H1 (cell line): ENCODE data around the gene TLL2. TPM values are rescaled to one million over a fixed set of nuclear protein-coding genes. Genes with fewer than 3 reads are reported as not detected.

Experiments
- CTCF ChIA-PET: fragments of 300-600 bp; sonication (Branson Sonifier 250); formaldehyde crosslinking; loops from one replicate; lab custom pipeline; 2021; ENCODE audit not compliant: partially characterized antibody; lab: Charles Lee
- POLR2A ChIA-PET: fragments of 300-600 bp; sonication (Branson Sonifier 250); formaldehyde crosslinking; loops from one replicate; lab custom pipeline; 2021; ENCODE audit warnings: inconsistent platforms; ENCODE audit not compliant: partially characterized antibody; lab: Charles Lee
- DNase-seq, 2 experiments: peaks; one replicate each; pipeline versions ENCODE4 v3.0.0 to v3.0.0-alpha.2; 2010 to 2022; ENCODE audit warnings: low spot score in 2 of 2, low read depth in 1 of 2, mixed read lengths in 1 of 2
- FAIRE-seq: peaks from 2 replicates; lab custom pipeline; 2011; peaks lifted over from hg19 to GRCh38; lab: Jason Lieb, UNC
- H2AFZ ChIP-seq: 2 replicates; pipeline ENCODE4 v1.8.1; 2012; ENCODE audit warnings: low read length, inconsistent platforms
- H2AK5ac ChIP-seq: 2 replicates; pipeline ENCODE4 v1.6.1; 2013; ENCODE audit warnings: low read depth, low read length
- H2BK120ac ChIP-seq: replicated peaks from 2 replicates; pipeline ENCODE3; 2013; ENCODE audit warnings: low read depth, low read length, inconsistent platforms
- H2BK12ac ChIP-seq: 2 replicates; pipeline ENCODE4 v1.6.1; 2013; ENCODE audit warnings: low read depth, low read length
- H2BK15ac ChIP-seq: 2 replicates; pipeline ENCODE4 v1.6.1; 2013; ENCODE audit warnings: low read length
- H2BK20ac ChIP-seq: 2 replicates; pipeline ENCODE4 v1.6.1; 2013; ENCODE audit warnings: low read length
- H2BK5ac ChIP-seq: 2 replicates; pipeline ENCODE4 v1.6.1; 2013; ENCODE audit warnings: low read depth, low read length
- H3K14ac ChIP-seq: 2 replicates; pipeline ENCODE4 v1.6.1; 2013; ENCODE audit warnings: inconsistent platforms; ENCODE audit not compliant: insufficient read length
- H3K18ac ChIP-seq: 2 replicates; pipeline ENCODE4 v1.6.1; 2013; ENCODE audit warnings: low read length; ENCODE audit errors: extremely low read depth
- H3K23ac ChIP-seq: 2 replicates; pipeline ENCODE4 v1.6.1; 2013; ENCODE audit warnings: inconsistent platforms; ENCODE audit not compliant: insufficient read length
- H3K23me2 ChIP-seq: 2 replicates; pipeline ENCODE4 v1.6.1; 2013; ENCODE audit warnings: low read depth, low read length
- H3K27ac ChIP-seq: 2 replicates; pipeline ENCODE4 v1.6.1; 2011; ENCODE audit warnings: low read depth, low read length, inconsistent platforms
- H3K27me3 ChIP-seq, 4 experiments: replicated peaks in 1 of 4; 1 replicate in 1 of 4; 2 replicates in 3 of 4; pipeline versions ENCODE4 v1.6.1 to v1.8.1; 2011 to 2013; ENCODE audit warnings: low read length in 3 of 4, mild to moderate bottlenecking in 3 of 4, inconsistent platforms in 2 of 4, mixed read lengths in 2 of 4, moderate library complexity in 1 of 4; ENCODE audit not compliant: control insufficient read depth in 3 of 4, insufficient read depth in 3 of 4; ENCODE audit errors: extremely low read depth in 1 of 4
- H3K36me3 ChIP-seq, 4 experiments: 2 replicates each; pipeline versions ENCODE4 v1.6.1 to v1.8.1; 2011 to 2013; ENCODE audit warnings: mild to moderate bottlenecking in 4 of 4, low read length in 3 of 4, moderate library complexity in 2 of 4, control low read depth in 1 of 4, inconsistent platforms in 1 of 4; ENCODE audit not compliant: insufficient read depth in 4 of 4, control insufficient read depth in 2 of 4
- H3K4ac ChIP-seq: replicated peaks from 2 replicates; pipeline ENCODE3; 2013; ENCODE audit warnings: low read length, low read depth, mixed read lengths, inconsistent platforms; ENCODE audit not compliant: insufficient read length
- H3K4me1 ChIP-seq, 4 experiments: replicated peaks in 1 of 4; 1 replicate in 1 of 4; 2 replicates in 3 of 4; pipeline versions ENCODE4 v1.6.1 to v1.8.1; 2011 to 2013; ENCODE audit warnings: low read length in 3 of 4, inconsistent platforms in 2 of 4, mixed read lengths in 1 of 4; ENCODE audit not compliant: insufficient read depth in 4 of 4, control insufficient read depth in 3 of 4
- H3K4me2 ChIP-seq, 2 experiments: 2 replicates each; pipeline versions ENCODE4 v1.6.1 to v1.8.1; 2011 to 2013; ENCODE audit warnings: low read depth in 2 of 2, low read length in 2 of 2, control low read depth in 1 of 2, inconsistent platforms in 1 of 2, mild to moderate bottlenecking in 1 of 2; ENCODE audit not compliant: insufficient read depth in 1 of 2
- H3K4me3 ChIP-seq, 4 experiments: fragments of 200-600, 300-600 bp in 1 of 4; sonication (generic), shearing (Covaris generic), sonication (Bioruptor Twin) in 1 of 4; 2 replicates each; pipeline versions ENCODE4 v1.5.1 to v1.8.1; 2011 to 2016; ENCODE audit warnings: low read length in 4 of 4, low read depth in 3 of 4, control low read depth in 2 of 4, inconsistent platforms in 2 of 4, mild to moderate bottlenecking in 2 of 4, mixed read lengths in 1 of 4, moderate library complexity in 1 of 4; ENCODE audit not compliant: insufficient read depth in 2 of 4; ENCODE audit errors: extremely low read depth in 1 of 4
- H3K56ac ChIP-seq: replicated peaks from 2 replicates; pipeline ENCODE3; 2013; ENCODE audit warnings: low read depth, mild to moderate bottlenecking, mixed read lengths, low read length, inconsistent platforms; ENCODE audit not compliant: insufficient read length
- H3K79me1 ChIP-seq: 2 replicates; pipeline ENCODE4 v1.6.1; 2013; ENCODE audit warnings: low read depth, low read length, control low read depth
- H3K79me2 ChIP-seq, 2 experiments: 2 replicates each; pipeline versions ENCODE4 v1.6.1 to v1.8.1; 2012 to 2013; ENCODE audit warnings: low read length in 2 of 2, mild to moderate bottlenecking in 2 of 2, inconsistent platforms in 1 of 2; ENCODE audit not compliant: insufficient read depth in 2 of 2, control insufficient read depth in 1 of 2
- H3K9ac ChIP-seq, 4 experiments: replicated peaks in 1 of 4; 1 replicate in 1 of 4; 2 replicates in 3 of 4; pipeline versions ENCODE4 v1.6.1 to v1.8.1; 2011 to 2013; ENCODE audit warnings: low read depth in 3 of 4, low read length in 3 of 4, control low read depth in 2 of 4, mild to moderate bottlenecking in 2 of 4, moderate library complexity in 2 of 4, inconsistent platforms in 1 of 4; ENCODE audit errors: extremely low read depth in 1 of 4
- H3K9me3 ChIP-seq, 2 experiments: 2 replicates each; pipeline versions ENCODE4 v1.6.1 to v1.8.1; 2012 to 2013; ENCODE audit warnings: mild to moderate bottlenecking in 2 of 2, moderate library complexity in 2 of 2, control low read depth in 1 of 2, inconsistent platforms in 1 of 2, low read depth in 1 of 2, low read length in 1 of 2, mixed read lengths in 1 of 2; ENCODE audit not compliant: insufficient read depth in 2 of 2
- H4K20me1 ChIP-seq, 2 experiments: replicated peaks in 1 of 2; 2 replicates each; pipeline versions ENCODE3 to v1.8.1; 2011 to 2013; ENCODE audit warnings: inconsistent platforms in 2 of 2, low read length in 2 of 2, mild to moderate bottlenecking in 1 of 2; ENCODE audit not compliant: insufficient read depth in 2 of 2, control insufficient read depth in 1 of 2
- H4K5ac ChIP-seq: 2 replicates; pipeline ENCODE4 v1.6.1; 2013; ENCODE audit warnings: low read length, low read depth, mixed read lengths, inconsistent platforms; ENCODE audit not compliant: insufficient read length
- H4K8ac ChIP-seq: 2 replicates; pipeline ENCODE4 v1.8.0; 2013; ENCODE audit warnings: mild to moderate bottlenecking, moderate library complexity, low read length, inconsistent platforms; ENCODE audit not compliant: insufficient read depth; ENCODE audit errors: extremely low read depth
- H4K91ac ChIP-seq: replicated peaks from 2 replicates; pipeline ENCODE3; 2013; ENCODE audit warnings: low read length, mixed read lengths, inconsistent platforms; ENCODE audit not compliant: insufficient read length
- ASH2L ChIP-seq: fragments of 200-600, 300-600 bp; sonication (generic); IDR thresholded peaks from one replicate; pipeline ENCODE4 v1.7.1; 2017; ENCODE audit warnings: low read length
- ATF3 ChIP-seq: IDR thresholded peaks from 2 replicates; pipeline ENCODE4 v1.6.1; 2011; ENCODE audit warnings: low read depth, mild to moderate bottlenecking, low read length; ENCODE audit not compliant: insufficient read depth
- BCL11A ChIP-seq, 2 experiments: IDR thresholded peaks; one replicate each; pipeline ENCODE4 v1.6.1; 2011; ENCODE audit warnings: low read depth in 2 of 2, low read length in 2 of 2, mild to moderate bottlenecking in 2 of 2
- CEBPB ChIP-seq: IDR thresholded peaks from 2 replicates; pipeline ENCODE4 v1.6.1; 2012; ENCODE audit warnings: low read depth, low read length
- CREB1 ChIP-seq: IDR thresholded peaks from 2 replicates; pipeline ENCODE4 v1.6.1; 2012; ENCODE audit warnings: inconsistent platforms
- CTBP2 ChIP-seq: IDR thresholded peaks from 2 replicates; pipeline ENCODE4 v1.7.0; 2011; ENCODE audit warnings: borderline replicate concordance, mild to moderate bottlenecking, moderate library complexity, mixed read lengths, low read length; ENCODE audit not compliant: insufficient read depth, insufficient read length
- EZH2 ChIP-seq: fragments of 200-600 bp; sonication (generic); IDR thresholded peaks from 2 replicates; pipeline ENCODE4 v1.7.1; 2012; ENCODE audit warnings: low read depth, mild to moderate bottlenecking, moderate library complexity, low read length, inconsistent platforms; ENCODE audit not compliant: severe bottlenecking
- HDAC6 ChIP-seq: IDR thresholded peaks from one replicate; pipeline ENCODE4 v1.7.1; 2012; ENCODE audit warnings: low read depth, mild to moderate bottlenecking, inconsistent platforms, low read length, moderate library complexity
- KDM5A ChIP-seq: fragments of 200-600 bp; IDR thresholded peaks from 2 replicates; pipeline ENCODE4 v1.7.1; 2012; ENCODE audit warnings: mild to moderate bottlenecking, low read length, inconsistent platforms, mixed read lengths
- NRF1 ChIP-seq: IDR thresholded peaks from 2 replicates; pipeline ENCODE4 v1.6.1; 2011; ENCODE audit warnings: mild to moderate bottlenecking, low read depth, low read length, improper control_type of control experiment
- PHF8 ChIP-seq: fragments of 200-600 bp; sonication (generic); conservative IDR thresholded peaks from 2 replicates; pipeline ENCODE4 v1.7.1; 2012; ENCODE audit warnings: low read depth, mild to moderate bottlenecking, inconsistent platforms, low read length, moderate library complexity
- POU5F1 ChIP-seq: IDR thresholded peaks from 2 replicates; pipeline ENCODE4 v1.6.1; 2011; ENCODE audit warnings: low read depth, mild to moderate bottlenecking, low read length, moderate library complexity
- RBBP5 ChIP-seq: IDR thresholded peaks from 2 replicates; pipeline ENCODE4 v1.7.1; 2012; ENCODE audit warnings: low read depth, mild to moderate bottlenecking, inconsistent platforms, low read length, moderate library complexity, borderline replicate concordance
- YY1 ChIP-seq: IDR thresholded peaks from 2 replicates; pipeline ENCODE4 v1.6.1; 2011; ENCODE audit warnings: low read depth, mild to moderate bottlenecking, low read length
- WGBS, 2 experiments: shearing (Covaris generic) in 1 of 2; methylation state at CpG; one replicate each; pipeline versions ENCODE4 v1.1.6 to v1.1.7; 2013 to 2015; ENCODE audit warnings: low lambda C conversion rate in 2 of 2, mixed read lengths in 2 of 2, inconsistent platforms in 1 of 2, low coverage in 1 of 2, missing lambda C conversion rate in 1 of 2; ENCODE audit not compliant: insufficient replicate concordance in 2 of 2, insufficient coverage in 1 of 2, insufficient read length in 1 of 2; ENCODE audit errors: extremely low coverage in 1 of 2, missing lambda C conversion rate in 1 of 2; 5-methylcytosine and 5-hydroxymethylcytosine counted together
- polyA plus RNA-seq, 7 experiments: library from polyadenylated mRNA; depleted of rRNA in 3 of 7; stranded (reverse) in 5 of 7; unstranded in 2 of 7; fragments of >200 nt in 5 of 7; fragments of 200-250 nt in 2 of 7; gene quantifications; 1 replicate in 5 of 7; 2 replicates in 1 of 7; 4 replicates in 1 of 7; pipeline versions ENCODE4 v1.2.1 to v1.2.3, GENCODE V29; 2011 to 2013; ENCODE audit warnings: missing spikeins in 2 of 7, mixed read lengths in 2 of 7
- total RNA-seq: library from RNA; stranded (reverse); fragmentation: NEBNext Ultra II Directional; extraction: Animal tissue kit (Norgen Biotek cat#: 25700); gene quantifications from 2 replicates; pipeline ENCODE4 v1.2.1, GENCODE V29; 2021

TLL2 gene
- total and polyA plus RNA-seq, 2 of the 8 experiments (the other 6 are each of a cell fraction or from before 2014, with no cell fraction given) = 2.4 to 3.2 TPM

DNA sequence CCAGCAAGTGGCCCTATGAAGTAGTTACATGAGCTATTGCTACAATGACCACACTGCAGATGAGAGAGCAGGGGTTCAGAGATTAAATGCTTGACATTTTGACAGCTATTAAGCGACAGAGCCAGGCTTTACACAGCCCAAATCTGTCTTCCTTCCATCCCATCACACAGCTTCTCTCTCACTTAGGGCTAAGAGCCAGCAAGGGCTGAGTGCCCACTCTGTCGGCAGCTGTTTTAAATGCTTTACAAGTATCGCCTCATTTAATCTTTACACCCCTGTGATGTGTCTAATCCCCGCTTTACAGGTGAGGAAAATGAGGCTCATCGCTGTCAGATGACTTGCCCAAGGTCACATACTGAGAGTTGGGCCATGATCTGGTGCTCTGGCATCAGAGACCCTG is 139.7 kb downstream of the TLL2 start:
- H4K5ac ChIP-seq = no peak overlapping the region
- no peaks in the 10 kb centered on the region for H3K79me1 ChIP-seq
- no peak overlapping the region for H3K18ac ChIP-seq
- H2AK5ac ChIP-seq = no peak overlapping the region
- no peak overlapping the region for H3K14ac ChIP-seq
- no peak overlapping the region for H4K91ac ChIP-seq
- H3K27me3 ChIP-seq = peaks cover 0 to 3% (median 1%) of the 10 kb centered on the region in 4 experiments; a peak in 3 of 7 replicates
- H4K8ac ChIP-seq = no peak overlapping the region; the same call in 1 of the 2 replicates
- DNase-seq (no peak), FAIRE-seq (no peak)
- peak overlapping the region in 1 of 2 experiments; percentile 69; a peak in 2 of 4 replicates for H3K4me2 ChIP-seq
- no peak overlapping the region for H2BK5ac ChIP-seq
- H3K9me3 ChIP-seq = no peaks in the 10 kb centered on the region
- H3K4me1 ChIP-seq = peaks cover 0 to 13% (median 7%) of the 10 kb centered on the region in 4 experiments; a peak in 6 of 7 replicates
- H2AFZ ChIP-seq = no peak overlapping the region
- POLR2A ChIA-PET = no interaction called here
- peak overlapping the region; percentile 50; the same call in 1 of the 2 replicates for H2BK15ac ChIP-seq
- CTCF ChIA-PET = interaction anchor here (0.5 to 12.6 kb wide), 27 partner anchors 8 to 905 kb away, joined by 3 to 197 read pairs (median 5); partner anchors contain the start of gene TLL2
- no peak overlapping the region for H3K4ac ChIP-seq
- no peaks in the 10 kb centered on the region for H3K36me3 ChIP-seq
- H3K4me3 ChIP-seq = no peak overlapping the region
- no peaks in the 10 kb centered on the region for H4K20me1 ChIP-seq
- H3K79me2 ChIP-seq = no peaks in the 10 kb centered on the region
- H3K9ac ChIP-seq = no peak overlapping the region
- no peak overlapping the region for H3K27ac ChIP-seq
- peaks cover 4% of the 10 kb centered on the region for H3K23me2 ChIP-seq
- H2BK12ac ChIP-seq = no peak overlapping the region
- no peak overlapping the region for H3K56ac ChIP-seq
- no peak overlapping the region for H2BK20ac ChIP-seq
- H2BK120ac ChIP-seq = no peak overlapping the region
- 86% methylated on average over 5 of the region's 5 CpGs; no CpG with 5 or more reads in 1 of the 2 experiments for WGBS, 2 experiments
- H3K23ac ChIP-seq = no peak overlapping the region
- TF ChIP-seq BCL11A (IDR thresholded peaks at IDR 0.05; ENCODE audit: low read depth in 2 of 2, low read length in 2 of 2) (no peak), CTBP2 (no peak), YY1 (no peak), CREB1 (no peak), RBBP5 (no peak), KDM5A (no peak), HDAC6 (no peak), POU5F1 (no peak), CEBPB (no peak), PHF8 (no peak), NRF1 (no peak), ATF3 (no peak), EZH2 (no peak), ASH2L (no peak)
